ENCODE measurements around the gene FAM3B. TPM values are rescaled to one million over a fixed set of nuclear protein-coding genes. Genes with fewer than 3 reads are reported as not detected.

The FAM3B gene
- total and polyA plus RNA-seq, 2 of the 4 experiments (the other 2 are of a cell fraction): not detected

DNA sequence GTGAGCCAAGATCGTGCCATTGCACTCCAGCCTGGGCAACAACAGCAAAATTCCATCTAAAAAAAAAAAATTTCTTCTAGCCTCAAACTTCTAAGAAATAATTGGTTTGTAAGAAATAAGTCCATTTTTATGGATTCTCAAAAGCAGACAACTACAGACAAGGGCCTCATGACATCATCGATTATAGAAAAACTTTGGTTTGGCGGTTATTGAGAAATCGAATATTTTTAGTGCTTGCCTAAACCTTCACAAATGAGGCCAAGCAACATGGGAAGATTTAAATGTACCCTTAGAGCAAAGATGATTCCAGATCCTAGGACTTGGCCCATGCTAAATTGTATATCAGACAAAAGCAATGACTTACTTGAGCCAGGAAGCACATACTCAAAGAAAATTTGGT lies 81.7 kb downstream of the FAM3B start:
- Histone ChIP-seq H3K18ac (ENCODE audit: low read depth, low read length) (no peak overlapping the region), H3K36me3 (ENCODE audit: control insufficient read depth, insufficient read depth, low read length) (no peaks in the 10 kb centered on the region), H3K23ac (ENCODE audit: low read depth, low read length) (no peak overlapping the region), H3K27me3 (ENCODE audit: control insufficient read depth, insufficient read depth, low read length) (peaks cover 3% of the 10 kb centered on the region; the same call in 1 of the 2 replicates), H4K91ac (ENCODE audit: insufficient read depth, low read depth, low read length) (no peak overlapping the region), H2AK5ac (ENCODE audit: low read depth, low read length) (no peak overlapping the region), H4K5ac (ENCODE audit: low read depth, low read length) (no peak overlapping the region), H2AK9ac (replicated peaks; ENCODE audit: low read depth, low read length, poor library complexity) (no peak overlapping the region), H2BK20ac (ENCODE audit: low read depth, low read length) (no peak overlapping the region), H3K9ac (ENCODE audit: low read depth, low read length) (no peak overlapping the region), H2BK15ac (ENCODE audit: low read depth, low read length) (no peak overlapping the region), H3K56ac (ENCODE audit: extremely low read depth, insufficient read depth, low read length) (no peak overlapping the region), H3K4me1 (ENCODE audit: control insufficient read depth, insufficient read depth, low read length) (no peaks in the 10 kb centered on the region), H4K8ac (ENCODE audit: low read depth in 2 of 2, low read length in 2 of 2) (no peak overlapping the region), H3K9me3 (ENCODE audit: control insufficient read depth, insufficient read depth, low read length) (no peaks in the 10 kb centered on the region), H2BK120ac (ENCODE audit: low read depth, low read length) (no peak overlapping the region), H4K20me1 (ENCODE audit: insufficient read depth, low read length) (no peaks in the 10 kb centered on the region), H2AFZ (replicated peaks; ENCODE audit: low read length, poor library complexity) (no peak overlapping the region), H3K27ac (ENCODE audit: insufficient read depth, low read length) (no peak overlapping the region), H3K79me1 (ENCODE audit: low read depth in 1 of 2, low read length in 2 of 2) (no peaks in the 10 kb centered on the region), H3K9me1 (ENCODE audit: insufficient read depth, low read length) (no peaks in the 10 kb centered on the region), H3K4me2 (ENCODE audit: low read depth, low read length) (no peak overlapping the region), H2BK5ac (ENCODE audit: low read depth, low read length, poor library complexity, severe bottlenecking) (no peak overlapping the region), H3K4me3 (ENCODE audit: insufficient read depth, low read depth, low read length) (no peak overlapping the region), H3K14ac (replicated peaks; ENCODE audit: low read depth, low read length) (no peak overlapping the region), H3K4ac (ENCODE audit: low read depth, low read length) (no peak overlapping the region)
- BruUV-seq (replicated peaks): no TSS peak
- dilution Hi-C loops (cut with HindIII; ENCODE audit: low sequenced_read_pairs, unreplicated experiment) (no loop called here), in situ Hi-C loops (cut with MboI; ENCODE audit: low sequenced_read_pairs) (no loop called here), intact Hi-C loops (cut with micrococcal nuclease) (no loop called here)
- ATAC-seq (ENCODE audit: low read depth): no peak
- DNase-seq: no peak
- no CpG with 5 or more reads among the region's 4 CpGs for WGBS, 2 experiments (ENCODE audit: extremely low coverage in 2 of 2, insufficient read length in 1 of 2)
- TF ChIP-seq, protein P1, sequence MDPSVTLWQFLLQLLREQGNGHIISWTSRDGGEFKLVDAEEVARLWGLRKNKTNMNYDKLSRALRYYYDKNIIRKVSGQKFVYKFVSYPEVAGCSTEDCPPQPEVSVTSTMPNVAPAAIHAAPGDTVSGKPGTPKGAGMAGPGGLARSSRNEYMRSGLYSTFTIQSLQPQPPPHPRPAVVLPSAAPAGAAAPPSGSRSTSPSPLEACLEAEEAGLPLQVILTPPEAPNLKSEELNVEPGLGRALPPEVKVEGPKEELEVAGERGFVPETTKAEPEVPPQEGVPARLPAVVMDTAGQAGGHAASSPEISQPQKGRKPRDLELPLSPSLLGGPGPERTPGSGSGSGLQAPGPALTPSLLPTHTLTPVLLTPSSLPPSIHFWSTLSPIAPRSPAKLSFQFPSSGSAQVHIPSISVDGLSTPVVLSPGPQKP (IDR thresholded peaks at IDR 0.05; ENCODE audit: borderline replicate concordance, low read depth, low read length): no peak
- no peak for TF ChIP-seq MXI1 (IDR thresholded peaks at IDR 0.05; ENCODE audit: borderline replicate concordance, low read depth, low read length)
- TF ChIP-seq BHLHE40 (IDR thresholded peaks at IDR 0.05; ENCODE audit: low read depth, low read length): no peak
- TF ChIP-seq, protein P2, sequence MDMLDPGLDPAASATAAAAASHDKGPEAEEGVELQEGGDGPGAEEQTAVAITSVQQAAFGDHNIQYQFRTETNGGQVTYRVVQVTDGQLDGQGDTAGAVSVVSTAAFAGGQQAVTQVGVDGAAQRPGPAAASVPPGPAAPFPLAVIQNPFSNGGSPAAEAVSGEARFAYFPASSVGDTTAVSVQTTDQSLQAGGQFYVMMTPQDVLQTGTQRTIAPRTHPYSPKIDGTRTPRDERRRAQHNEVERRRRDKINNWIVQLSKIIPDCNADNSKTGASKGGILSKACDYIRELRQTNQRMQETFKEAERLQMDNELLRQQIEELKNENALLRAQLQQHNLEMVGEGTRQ (IDR thresholded peaks at IDR 0.05; ENCODE audit: low read depth, low read length): no peak
- TF ChIP-seq CEBPB (IDR thresholded peaks at IDR 0.05; ENCODE audit: low read depth, low read length): no peak
- CTCF ChIA-PET: interaction anchor here (0.7 kb wide), 1 partner anchor 86 kb away, joined by 3 read pairs; no protein-coding TSS in a partner anchor
- POLR2A ChIA-PET (ENCODE audit: unreplicated experiment): no interaction called here

Data from IMR-90 (cell line).